OCI-LY7 (cell line): ENCODE data around the gene MED8. TPM values are rescaled to one million over a fixed set of nuclear protein-coding genes. Genes with fewer than 3 reads are reported as not detected.

ENCODE experiments used
- BruUV-seq: library from RNA; stranded (reverse); fragments of 400-500 nt; replicated peaks from 2 replicates; lab custom pipeline; 2021; lab: Mats Ljungman, UMichigan
- CTCF ChIA-PET: fragments of 300-600 bp; sonication (Branson Sonifier 250); formaldehyde crosslinking; loops from one replicate; lab custom pipeline; 2022; ENCODE audit warnings: antibody characterized with exemption; ENCODE audit not compliant: unreplicated experiment; lab: Charles Lee
- POLR2A ChIA-PET: fragments of 300-600 bp; sonication (Branson Sonifier 250); formaldehyde crosslinking; loops from one replicate; lab custom pipeline; 2022; ENCODE audit warnings: antibody characterized with exemption; lab: Charles Lee
- DNase-seq: peaks from one replicate; pipeline ENCODE4 v3.0.0-alpha.2; 2015; ENCODE audit warnings: low spot score
- H2AFZ ChIP-seq: fragments of 200-600 bp; sonication (generic), shearing (Covaris generic); 2 replicates; pipeline ENCODE4 v1.6.1; 2014; ENCODE audit warnings: mild to moderate bottlenecking, antibody characterized with exemption, low read length, moderate library complexity
- H3K27ac ChIP-seq: fragments of 200-600 bp; sonication (generic); 2 replicates; pipeline ENCODE4 v1.5.1; 2014; ENCODE audit warnings: mixed run types, low read depth, mild to moderate bottlenecking, moderate library complexity, low read length, inconsistent platforms; ENCODE audit not compliant: poor library complexity, severe bottlenecking
- H3K36me3 ChIP-seq: fragments of 200-600 bp; sonication (generic); 2 replicates; pipeline ENCODE4 v1.6.1; 2014; ENCODE audit warnings: mild to moderate bottlenecking, antibody characterized with exemption, low read length, moderate library complexity, mixed read lengths; ENCODE audit not compliant: insufficient read depth
- H3K4me1 ChIP-seq: fragments of 200-600 bp; sonication (generic); 2 replicates; pipeline ENCODE4 v1.5.1; 2014; ENCODE audit warnings: mild to moderate bottlenecking, low read length; ENCODE audit not compliant: insufficient read depth, poor library complexity, severe bottlenecking
- H3K4me2 ChIP-seq: fragments of 200-600 bp; sonication (generic); 2 replicates; pipeline ENCODE4 v1.6.1; 2014; ENCODE audit warnings: mild to moderate bottlenecking, low read length
- H3K4me3 ChIP-seq: fragments of 200-600 bp; sonication (generic); 2 replicates; pipeline ENCODE4 v1.5.1; 2014; ENCODE audit warnings: mild to moderate bottlenecking, low read depth, low read length; ENCODE audit not compliant: poor library complexity, severe bottlenecking
- H3K79me2 ChIP-seq: fragments of 200-600 bp; sonication (generic); 2 replicates; pipeline ENCODE4 v1.6.1; 2016; ENCODE audit warnings: low read depth, mild to moderate bottlenecking, low read length, moderate library complexity, mixed read lengths; ENCODE audit not compliant: insufficient read depth
- H3K9me2 ChIP-seq: fragments of 200-600 bp; sonication (generic); 2 replicates; pipeline ENCODE4 v1.6.1; 2016; ENCODE audit warnings: mild to moderate bottlenecking, low read length, mixed read lengths; ENCODE audit not compliant: insufficient read depth
- H3K9me3 ChIP-seq: fragments of 200-600 bp; sonication (generic); 2 replicates; pipeline ENCODE4 v1.6.1; 2014; ENCODE audit warnings: mild to moderate bottlenecking, mixed run types, low read length, mixed read lengths
- H4K20me1 ChIP-seq: fragments of 200-600 bp; sonication (generic); 2 replicates; pipeline ENCODE4 v1.6.1; 2014; ENCODE audit warnings: mild to moderate bottlenecking, antibody characterized with exemption, low read length, moderate library complexity, mixed read lengths; ENCODE audit not compliant: insufficient read depth
- CTCF ChIP-seq: fragments of 200-600 bp; sonication (generic); conservative IDR thresholded peaks from 2 replicates; pipeline ENCODE4 v1.5.1; 2014; ENCODE audit warnings: mild to moderate bottlenecking, antibody characterized with exemption, low read length, moderate library complexity, mixed read lengths
- EZH2phosphoT487 ChIP-seq: fragments of 200-600 bp; sonication (generic); IDR thresholded peaks from 2 replicates; pipeline ENCODE4 v1.6.1; 2018; ENCODE audit warnings: low read depth, borderline replicate concordance, mild to moderate bottlenecking, mixed run types, antibody characterized with exemption, low read length, moderate library complexity, mixed read lengths
- intact Hi-C: fragments of 100-400 bp; cut with micrococcal nuclease; formaldehyde crosslinking; loops from one replicate; pipeline ENCODE4 v1.10.0; 2022; ENCODE audit not compliant: unreplicated experiment
- total RNA-seq, 2 experiments: library from RNA; depleted of rRNA in 1 of 2; stranded (reverse); fragments of >200 nt in 1 of 2; shearing (Covaris generic) in 1 of 2; gene quantifications; 2 replicates each; pipeline ENCODE4 v1.2.3, GENCODE V29; 2014 to 2022

MED8 gene
- total RNA-seq, 2 experiments from 2014 or later, result 37.6 to 37.8 TPM

GRCh38 chr1:43366179-43366578, 23.4 kb downstream of the MED8 start:
- H2AFZ ChIP-seq, result no peak overlapping the region
- intact Hi-C loops, result no loop called here
- ChIA-PET CTCF (no interaction called here), POLR2A (interaction anchor here (0.6 kb wide), 1 partner anchor 48 kb away, joined by 3 read pairs; no protein-coding TSS in a partner anchor)
- H3K9me3 ChIP-seq, result no peaks in the 10 kb centered on the region
- no peaks in the 10 kb centered on the region for H4K20me1 ChIP-seq
- TF ChIP-seq CTCF (no peak), EZH2phosphoT487 (no peak)
- no peaks in the 10 kb centered on the region for H3K9me2 ChIP-seq
- H3K4me1 ChIP-seq, result peaks cover 29% of the 10 kb centered on the region
- peak overlapping the region; percentile 98 for H3K4me2 ChIP-seq
- H3K36me3 ChIP-seq, result peaks cover 44% of the 10 kb centered on the region
- peak; percentile 31 for DNase-seq
- peaks cover 16% of the 10 kb centered on the region; the same call in 1 of the 2 replicates for H3K79me2 ChIP-seq
- no TSS peak for BruUV-seq
- peak overlapping the region; percentile 93 for H3K4me3 ChIP-seq
- H3K27ac ChIP-seq, result no peak overlapping the region

- no TSS peak for BruUV-seq
- no peak for DNase-seq
- peak overlapping the region; percentile 98 for H3K4me2 ChIP-seq
- no peak overlapping the region for H3K27ac ChIP-seq
- no peaks in the 10 kb centered on the region for H3K9me2 ChIP-seq
- H2AFZ ChIP-seq, result no peak overlapping the region
- no peaks in the 10 kb centered on the region for H3K9me3 ChIP-seq
- TF ChIP-seq CTCF (no peak), EZH2phosphoT487 (no peak)
- H3K4me3 ChIP-seq, result peak overlapping the region; percentile 93
- peaks cover 34% of the 10 kb centered on the region for H3K4me1 ChIP-seq
- H3K36me3 ChIP-seq, result peaks cover 49% of the 10 kb centered on the region
- intact Hi-C loops, result no loop called here
- ChIA-PET POLR2A (no interaction called here), CTCF (no interaction called here)
- peaks cover 21% of the 10 kb centered on the region for H3K79me2 ChIP-seq
- H4K20me1 ChIP-seq, result no peaks in the 10 kb centered on the region
Observed at GRCh38 chr1:43365678-43366077, 23.9 kb downstream of the MED8 start.

- Histone ChIP-seq H3K36me3 (peaks cover 65% of the 10 kb centered on the region), H3K79me2 (peaks cover 37% of the 10 kb centered on the region), H3K27ac (no peak overlapping the region), H3K9me2 (no peaks in the 10 kb centered on the region), H3K4me1 (peaks cover 45% of the 10 kb centered on the region), H3K9me3 (no peaks in the 10 kb centered on the region), H2AFZ (no peak overlapping the region), H3K4me3 (no peak overlapping the region), H3K4me2 (no peak overlapping the region), H4K20me1 (peaks cover 4% of the 10 kb centered on the region; the same call in 1 of the 2 replicates)
- TSS peak; percentile 72 for BruUV-seq
- intact Hi-C loops, result no loop called here
- POLR2A ChIA-PET, result no interaction called here
- CTCF ChIA-PET, result no interaction called here
- no peak for TF ChIP-seq CTCF
- TF ChIP-seq EZH2phosphoT487, result no peak
- DNase-seq, result no peak
Observed at GRCh38 chr1:43363935-43364525, 25.6 kb downstream of the MED8 start.
